GM06990 (cell line): ENCODE results near the gene HS6ST3.

ENCODE experiments used
- DNase-seq: peaks from one replicate; pipeline ENCODE4 v3.0.0-alpha.2; 2011; ENCODE audit not compliant: insufficient read length; ENCODE audit errors: extremely low read depth
- H3K27me3 ChIP-seq: replicated peaks from 2 replicates; pipeline ENCODE4 v1.6.0; 2011; ENCODE audit warnings: low read length; ENCODE audit not compliant: control insufficient read depth, insufficient read depth
- H3K36me3 ChIP-seq: 2 replicates; pipeline ENCODE4 v1.5.1; 2011; ENCODE audit warnings: low read length; ENCODE audit not compliant: control insufficient read depth, insufficient read depth
- H3K4me3 ChIP-seq: replicated peaks from 2 replicates; pipeline ENCODE4 v1.5.1; 2011; ENCODE audit warnings: low read depth, mild to moderate bottlenecking, control low read depth, low read length
- TF ChIP-seq, protein P1 (sequence below): IDR thresholded peaks from 2 replicates; pipeline ENCODE4 v1.5.1; 2011; ENCODE audit warnings: low read length, control low read depth, mild to moderate bottlenecking, inconsistent platforms; ENCODE audit not compliant: insufficient read depth, poor library complexity, severe bottlenecking

Gene HS6ST3

DNA sequence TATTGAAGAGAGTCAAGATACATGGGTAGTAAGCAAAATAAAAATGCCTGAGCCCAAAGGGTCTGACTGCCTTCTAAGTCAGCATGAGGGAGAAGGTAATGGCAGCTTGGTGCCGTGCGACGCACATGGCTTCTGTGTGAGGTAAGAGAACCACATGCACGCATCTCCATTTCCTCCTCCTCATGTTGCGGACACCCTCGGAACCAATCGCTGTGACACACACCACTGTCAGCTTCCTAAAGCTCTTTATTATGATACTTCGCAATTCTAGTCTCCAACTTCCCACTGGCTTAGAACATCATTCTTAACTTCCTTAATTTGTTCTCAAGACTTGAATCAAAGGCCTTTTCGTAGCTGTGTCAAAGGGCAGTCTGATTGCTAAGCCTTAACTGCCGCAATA, 734.2 kb downstream of the HS6ST3 start:
- H3K4me3 ChIP-seq, result no peak overlapping the region
- no peaks in the 10 kb centered on the region for H3K36me3 ChIP-seq
- no peak for DNase-seq
- H3K27me3 ChIP-seq, result no peaks in the 10 kb centered on the region; the same call in 1 of the 2 replicates
- TF ChIP-seq, protein P1, sequence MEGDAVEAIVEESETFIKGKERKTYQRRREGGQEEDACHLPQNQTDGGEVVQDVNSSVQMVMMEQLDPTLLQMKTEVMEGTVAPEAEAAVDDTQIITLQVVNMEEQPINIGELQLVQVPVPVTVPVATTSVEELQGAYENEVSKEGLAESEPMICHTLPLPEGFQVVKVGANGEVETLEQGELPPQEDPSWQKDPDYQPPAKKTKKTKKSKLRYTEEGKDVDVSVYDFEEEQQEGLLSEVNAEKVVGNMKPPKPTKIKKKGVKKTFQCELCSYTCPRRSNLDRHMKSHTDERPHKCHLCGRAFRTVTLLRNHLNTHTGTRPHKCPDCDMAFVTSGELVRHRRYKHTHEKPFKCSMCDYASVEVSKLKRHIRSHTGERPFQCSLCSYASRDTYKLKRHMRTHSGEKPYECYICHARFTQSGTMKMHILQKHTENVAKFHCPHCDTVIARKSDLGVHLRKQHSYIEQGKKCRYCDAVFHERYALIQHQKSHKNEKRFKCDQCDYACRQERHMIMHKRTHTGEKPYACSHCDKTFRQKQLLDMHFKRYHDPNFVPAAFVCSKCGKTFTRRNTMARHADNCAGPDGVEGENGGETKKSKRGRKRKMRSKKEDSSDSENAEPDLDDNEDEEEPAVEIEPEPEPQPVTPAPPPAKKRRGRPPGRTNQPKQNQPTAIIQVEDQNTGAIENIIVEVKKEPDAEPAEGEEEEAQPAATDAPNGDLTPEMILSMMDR, result no peak

DNA sequence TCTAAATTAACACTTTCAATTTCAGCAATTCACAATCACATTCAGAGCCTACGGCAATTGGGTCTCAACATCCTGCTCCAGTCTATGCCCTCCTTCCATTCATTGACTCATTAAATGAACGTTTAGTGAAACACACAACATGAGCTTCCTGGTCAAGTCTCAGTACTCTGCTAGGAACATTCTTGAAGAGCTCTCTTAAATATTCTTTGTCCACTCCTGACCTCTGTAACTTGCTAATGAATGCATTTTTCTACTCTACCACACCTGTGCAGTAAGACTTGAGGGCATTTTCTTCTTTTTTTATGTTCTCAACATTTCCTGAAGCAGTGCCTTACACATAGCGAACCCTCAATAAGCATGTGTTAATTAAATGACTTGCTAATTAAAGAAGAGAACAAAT, 735.7 kb downstream of the HS6ST3 start:
- TF ChIP-seq, protein P1, result no peak

DNA sequence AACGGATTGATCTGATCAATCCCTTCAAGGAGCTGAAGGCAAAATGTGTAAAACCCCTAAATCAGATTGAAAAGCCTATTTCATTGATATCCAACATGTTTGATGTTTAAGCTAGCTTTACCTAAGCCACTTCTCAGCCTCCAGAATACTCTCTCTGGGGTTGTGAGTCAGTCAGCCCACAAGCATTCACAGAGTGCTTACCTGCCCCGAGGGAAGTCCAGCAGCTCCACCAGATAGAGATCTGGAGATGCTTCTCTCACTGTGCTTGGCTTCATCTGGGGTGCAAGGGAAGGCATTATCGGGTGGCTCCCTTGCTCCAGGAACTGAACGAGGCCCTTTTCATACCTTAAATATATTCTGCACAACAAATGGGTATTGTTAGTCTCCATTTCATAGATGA, 744.7 kb downstream of the HS6ST3 start:
- Histone ChIP-seq H3K36me3 (no peaks in the 10 kb centered on the region), H3K27me3 (no peaks in the 10 kb centered on the region; the same call in 1 of the 2 replicates), H3K4me3 (no peak overlapping the region)
- no peak for DNase-seq
- TF ChIP-seq, protein P1, result no peak

More for the DNA sequence above, 735.7 kb downstream of the HS6ST3 start:
- Histone ChIP-seq H3K27me3 (no peaks in the 10 kb centered on the region; the same call in 1 of the 2 replicates), H3K36me3 (no peaks in the 10 kb centered on the region), H3K4me3 (no peak overlapping the region)
- DNase-seq, result no peak

DNA sequence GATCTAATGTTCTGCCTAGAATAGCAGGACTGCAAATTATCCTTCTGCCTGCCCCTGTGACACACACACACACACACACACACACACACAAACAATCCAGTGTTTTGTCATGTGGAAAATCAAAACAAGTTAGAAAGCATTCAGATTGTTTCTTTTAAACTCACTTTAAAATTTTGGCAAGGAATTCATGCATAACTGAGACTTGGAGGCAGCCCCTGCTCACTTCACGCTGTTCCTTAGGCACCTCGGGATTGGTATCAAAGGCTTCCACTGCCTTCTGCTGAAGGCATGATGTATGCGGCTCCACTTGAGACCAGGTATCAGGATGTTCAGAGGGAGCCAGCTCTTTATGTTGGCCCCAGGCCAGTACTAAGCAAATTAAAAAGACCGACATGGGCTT, 745.6 kb downstream of the HS6ST3 start:
- no peak overlapping the region for H3K4me3 ChIP-seq
- no peak for DNase-seq
- no peaks in the 10 kb centered on the region for H3K36me3 ChIP-seq
- H3K27me3 ChIP-seq, result no peaks in the 10 kb centered on the region; the same call in 1 of the 2 replicates
- TF ChIP-seq, protein P1, result no peak

DNA sequence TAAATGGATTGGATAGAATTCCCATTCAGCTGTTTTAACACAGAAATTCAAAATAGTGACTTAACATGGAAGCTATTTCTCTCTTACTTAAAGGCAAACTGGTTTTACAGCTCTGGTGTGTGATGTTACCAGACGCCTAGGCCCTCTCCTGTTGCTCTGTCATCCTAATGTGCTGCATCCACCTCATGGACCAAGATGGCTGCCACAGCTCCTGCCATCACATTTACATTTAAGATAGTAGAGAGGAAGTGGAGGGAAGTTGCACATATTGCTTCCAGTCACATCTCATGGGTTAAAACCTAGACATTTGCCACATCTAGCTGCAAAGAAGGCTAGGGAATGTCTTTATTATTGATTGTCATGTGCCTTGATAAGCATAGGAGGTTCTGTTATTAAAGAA, 746.8 kb downstream of the HS6ST3 start:
- H3K4me3 ChIP-seq, result no peak overlapping the region
- DNase-seq, result no peak
- H3K36me3 ChIP-seq, result no peaks in the 10 kb centered on the region
- TF ChIP-seq, protein P1, result no peak
- no peaks in the 10 kb centered on the region; the same call in none of the 2 replicates for H3K27me3 ChIP-seq

DNA sequence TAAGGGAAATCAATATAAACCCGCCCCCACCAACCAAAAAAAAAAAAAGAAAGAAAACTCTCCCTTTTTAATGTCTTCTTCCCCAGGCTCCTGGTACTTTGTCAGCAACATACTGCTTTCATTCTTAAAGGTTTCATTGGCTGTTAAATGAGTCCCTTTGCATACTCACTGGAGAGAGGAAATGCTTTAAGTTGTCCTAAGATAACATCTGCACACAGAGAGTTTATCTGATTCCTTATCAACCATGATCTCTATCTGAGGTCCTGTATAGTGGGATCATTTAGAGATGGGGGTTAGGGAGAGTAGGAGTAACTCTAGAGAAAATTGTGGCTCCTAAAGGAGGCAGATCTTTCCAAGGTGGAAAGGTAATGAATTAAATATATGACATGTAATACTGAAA, 747.9 kb downstream of the HS6ST3 start:
- H3K4me3 ChIP-seq, result no peak overlapping the region
- H3K36me3 ChIP-seq, result no peaks in the 10 kb centered on the region
- TF ChIP-seq, protein P1, result no peak
- H3K27me3 ChIP-seq, result no peaks in the 10 kb centered on the region; the same call in none of the 2 replicates
- DNase-seq, result no peak
